Measurements from ENCODE around the gene SH3RF2.
"Not testable (repeated sequence)": the region's sequence is repeated elsewhere in the genome, so short reads cannot be mapped to it uniquely, and the experiment has no call there.

SH3RF2 gene

DNA sequence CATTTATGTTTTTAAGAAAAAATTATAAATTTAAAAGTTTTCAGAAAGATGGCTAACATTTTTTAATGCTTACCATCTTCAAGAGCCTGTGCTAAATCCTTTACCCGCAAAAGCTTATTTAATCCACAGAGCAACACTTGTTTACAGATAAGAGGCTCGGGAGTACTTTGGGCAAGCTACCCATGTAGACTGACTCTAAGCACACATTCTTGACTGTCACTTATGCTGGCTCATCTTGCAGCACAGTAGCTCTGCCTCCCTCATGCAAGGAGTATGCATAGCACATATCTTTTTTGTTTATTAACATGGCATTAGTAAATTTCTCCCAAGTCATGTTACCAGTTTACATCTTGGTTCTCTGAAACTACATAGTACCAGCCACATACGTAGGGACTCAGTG, 14.7 kb downstream of the SH3RF2 start:
- FAIRE-seq: no peak

DNA sequence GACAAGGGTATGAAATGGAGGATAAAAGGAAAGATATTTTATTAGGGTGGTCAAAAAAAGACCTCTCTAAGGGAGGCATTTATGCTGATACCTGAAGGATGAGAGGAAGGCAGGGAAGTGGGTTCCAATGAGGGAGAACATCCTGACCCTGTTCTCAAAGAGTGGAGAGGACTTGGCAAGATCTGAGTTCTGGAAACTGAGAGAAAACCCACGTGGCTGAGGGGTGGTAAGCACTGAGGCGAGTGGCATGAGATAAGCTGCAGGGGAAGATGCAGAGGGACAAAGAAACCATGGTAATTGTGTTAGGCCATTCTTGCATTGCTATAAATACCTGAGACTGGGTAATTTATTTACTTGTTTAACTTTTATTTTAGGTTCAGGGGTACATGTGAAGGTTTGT, 16.8 kb downstream of the SH3RF2 start:
- no peak for FAIRE-seq

DNA sequence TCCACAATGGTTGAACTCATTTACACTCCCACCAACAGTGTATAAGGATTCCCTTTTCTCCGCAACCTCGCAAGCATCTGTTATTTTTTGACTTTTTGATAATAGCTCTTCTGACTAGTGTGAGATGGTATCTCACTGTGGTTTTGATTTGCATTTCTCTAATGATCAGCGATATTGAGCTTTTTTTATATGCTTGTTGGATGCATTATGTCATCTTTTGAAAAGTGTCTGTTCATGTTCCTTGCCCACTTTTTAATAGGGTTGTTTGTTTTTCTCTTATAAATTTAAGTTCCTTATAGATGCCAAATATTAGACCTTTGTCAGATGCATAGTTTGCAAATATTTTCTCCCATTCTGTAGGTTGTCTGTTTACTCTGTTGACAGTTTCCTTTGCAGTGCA, 17.8 kb downstream of the SH3RF2 start:
- not testable (repeated sequence) for FAIRE-seq

DNA sequence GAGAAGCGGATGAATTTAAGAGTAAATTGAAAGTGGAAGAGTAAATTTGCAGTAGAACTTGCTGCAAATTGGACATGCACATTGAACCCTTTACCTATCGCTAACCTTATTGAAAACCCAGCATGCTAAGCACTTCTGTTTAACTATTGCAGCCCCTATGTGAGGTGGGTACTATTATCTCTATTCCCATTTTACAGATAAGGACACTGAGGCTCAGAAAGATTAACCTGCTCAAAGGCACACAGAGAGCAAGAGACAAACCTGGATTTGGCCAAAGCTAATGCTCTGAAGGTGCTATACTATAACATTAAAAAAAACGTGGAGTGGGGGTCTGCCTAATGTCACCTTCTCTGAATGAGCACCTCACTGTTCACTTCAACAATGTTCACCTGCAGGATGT, 21.0 kb downstream of the SH3RF2 start:
- FAIRE-seq: no peak

DNA sequence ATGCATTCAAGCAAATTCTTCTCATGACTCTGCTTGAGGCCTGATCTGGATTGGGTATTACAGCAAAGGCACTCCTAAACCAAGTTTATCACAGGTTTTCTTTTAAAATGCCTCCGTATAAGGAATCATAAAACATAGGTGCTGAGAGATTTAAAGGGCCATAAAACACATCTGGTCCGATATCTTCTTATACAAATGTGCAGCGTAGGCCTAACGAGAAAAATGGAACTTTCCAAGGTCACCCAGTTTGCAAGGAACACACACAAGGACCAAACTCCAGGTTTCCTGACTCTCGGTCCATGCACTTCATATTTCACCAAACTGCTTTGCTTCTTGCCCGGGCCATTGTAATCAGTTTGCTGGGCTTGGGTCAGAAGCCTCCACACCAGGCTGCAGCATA, 22.1 kb downstream of the SH3RF2 start:
- no peak for FAIRE-seq

DNA sequence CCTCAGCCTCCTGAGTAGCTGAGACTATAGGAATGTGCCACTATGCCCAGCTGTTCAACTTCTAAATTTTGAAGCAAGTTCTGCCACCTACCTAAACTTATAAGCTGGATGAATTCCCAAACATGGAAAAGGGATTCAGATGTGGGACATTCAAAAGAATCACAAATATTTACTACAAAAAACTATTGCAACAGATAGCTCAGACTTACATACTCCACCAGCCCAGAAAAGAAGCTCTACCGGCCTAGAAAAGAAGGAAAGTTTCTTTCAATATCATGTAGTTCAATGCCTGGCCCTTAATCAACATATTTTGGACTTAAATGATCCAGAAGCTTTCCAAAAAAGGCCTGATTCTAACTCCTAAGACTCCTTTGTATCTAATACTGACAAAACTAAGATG, 23.8 kb downstream of the SH3RF2 start:
- no peak for FAIRE-seq

DNA sequence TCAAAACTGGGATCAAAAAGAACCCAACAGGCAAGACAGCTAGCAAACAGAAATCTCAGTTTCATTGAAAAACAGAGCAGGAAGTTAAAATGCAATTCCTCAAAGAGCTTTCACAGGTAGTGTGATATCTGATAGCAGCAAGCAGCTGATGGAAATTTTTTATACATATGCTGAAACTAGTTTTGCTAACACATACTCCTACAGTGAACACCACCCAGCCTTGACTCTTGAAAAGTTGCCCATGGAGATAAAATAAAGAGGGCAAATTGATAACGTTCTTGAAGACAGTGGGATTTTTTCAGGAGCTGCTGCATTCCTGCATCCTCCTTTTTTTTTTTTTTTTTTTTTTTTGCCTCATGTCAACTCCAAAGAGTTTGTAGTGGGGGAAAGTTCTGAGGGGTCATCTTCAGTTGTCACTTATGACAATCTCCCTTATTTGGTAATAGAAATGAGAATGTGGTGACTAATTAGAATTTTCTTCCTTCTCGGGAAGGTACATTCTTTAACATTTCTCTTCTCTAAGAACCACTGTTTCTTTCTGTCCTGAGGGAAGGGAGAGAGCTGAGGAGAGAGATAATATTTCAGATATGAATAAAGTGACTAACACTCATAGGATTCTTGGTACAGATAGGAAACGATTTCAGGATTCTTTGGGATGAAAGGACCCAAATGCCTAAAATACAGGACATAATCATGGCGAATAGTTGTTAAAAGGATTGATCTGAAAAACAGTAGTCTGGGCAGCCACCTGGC, 24.6 kb downstream of the SH3RF2 start:
- no peak for FAIRE-seq

DNA sequence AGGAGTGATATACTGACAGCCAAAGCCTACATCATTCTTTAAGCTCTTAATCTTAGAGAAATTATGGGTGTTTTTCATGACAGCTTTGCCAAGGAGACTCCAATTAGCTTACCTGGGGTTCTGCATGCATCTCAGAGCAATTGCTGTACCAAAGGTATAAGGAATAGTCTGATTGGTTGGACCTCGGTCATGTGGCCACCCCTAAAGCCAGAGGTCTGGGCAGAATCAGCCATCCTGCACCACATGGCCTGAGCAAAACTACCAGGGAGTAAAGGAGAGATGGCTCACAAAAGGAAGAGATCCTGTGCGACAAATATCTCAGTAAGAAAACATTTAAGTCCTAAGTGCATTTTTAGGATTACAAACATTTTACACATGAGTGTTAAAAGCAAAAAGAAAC, 25.6 kb downstream of the SH3RF2 start:
- FAIRE-seq: no peak

DNA sequence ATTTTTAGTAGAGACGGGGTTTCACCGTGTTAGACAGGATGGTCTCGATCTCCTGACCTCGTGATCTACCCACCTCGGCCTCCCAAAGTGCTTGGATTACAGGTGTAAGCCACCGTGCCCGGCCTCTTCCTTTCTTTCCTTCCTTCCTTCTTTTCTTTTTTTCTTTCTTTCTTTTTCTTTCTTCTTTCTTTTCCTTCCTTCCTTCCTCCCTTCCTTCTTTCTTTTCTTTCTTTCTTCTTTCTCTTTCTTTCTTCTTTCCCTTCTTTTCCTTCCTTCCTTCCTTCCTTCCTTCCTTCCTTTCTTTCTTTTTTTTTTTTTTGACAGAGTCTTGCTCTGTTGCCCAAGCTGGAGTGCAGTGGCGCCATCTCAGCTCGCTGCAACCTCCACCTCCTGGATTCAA, 27.6 kb downstream of the SH3RF2 start:
- FAIRE-seq: not testable (repeated sequence)

DNA sequence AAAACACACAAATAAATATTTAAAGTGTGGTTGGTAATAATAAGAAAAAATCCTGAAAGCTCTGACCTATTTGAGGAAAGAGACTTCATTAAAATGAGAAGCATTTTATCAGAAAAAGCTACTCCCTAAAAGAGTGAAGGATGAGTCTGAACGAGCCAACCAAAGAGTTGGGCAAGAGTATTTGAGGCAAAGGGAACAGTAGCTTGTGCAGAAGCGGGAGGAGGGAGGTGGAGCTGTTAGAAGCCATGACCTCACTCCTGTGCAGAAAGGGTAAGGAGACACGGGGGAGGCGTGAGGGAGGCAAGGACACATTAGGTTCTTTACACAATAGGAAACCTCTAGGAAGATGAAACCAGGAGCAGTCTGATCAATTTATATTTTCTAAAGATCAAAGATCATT, 29.4 kb downstream of the SH3RF2 start:
- FAIRE-seq: no peak

DNA sequence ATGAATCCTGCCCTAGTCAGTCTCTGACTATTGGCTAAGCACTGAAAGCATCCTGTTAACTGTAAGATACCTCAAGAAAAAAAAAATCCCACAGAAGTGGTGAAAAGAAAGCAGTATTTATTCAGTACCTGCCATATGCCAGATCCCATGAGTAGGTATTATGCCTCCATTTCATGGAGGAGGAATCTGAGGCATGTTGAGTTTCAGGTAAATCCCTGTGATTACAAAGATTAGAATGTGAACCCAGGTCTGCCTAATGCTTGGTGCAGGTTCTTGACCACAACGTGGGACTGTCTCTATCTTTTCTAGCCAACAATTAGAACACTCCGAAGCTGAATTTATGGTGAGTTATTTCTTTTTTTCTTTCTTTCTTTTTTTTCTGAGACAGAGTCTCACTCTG, 30.9 kb downstream of the SH3RF2 start:
- FAIRE-seq: no peak

DNA sequence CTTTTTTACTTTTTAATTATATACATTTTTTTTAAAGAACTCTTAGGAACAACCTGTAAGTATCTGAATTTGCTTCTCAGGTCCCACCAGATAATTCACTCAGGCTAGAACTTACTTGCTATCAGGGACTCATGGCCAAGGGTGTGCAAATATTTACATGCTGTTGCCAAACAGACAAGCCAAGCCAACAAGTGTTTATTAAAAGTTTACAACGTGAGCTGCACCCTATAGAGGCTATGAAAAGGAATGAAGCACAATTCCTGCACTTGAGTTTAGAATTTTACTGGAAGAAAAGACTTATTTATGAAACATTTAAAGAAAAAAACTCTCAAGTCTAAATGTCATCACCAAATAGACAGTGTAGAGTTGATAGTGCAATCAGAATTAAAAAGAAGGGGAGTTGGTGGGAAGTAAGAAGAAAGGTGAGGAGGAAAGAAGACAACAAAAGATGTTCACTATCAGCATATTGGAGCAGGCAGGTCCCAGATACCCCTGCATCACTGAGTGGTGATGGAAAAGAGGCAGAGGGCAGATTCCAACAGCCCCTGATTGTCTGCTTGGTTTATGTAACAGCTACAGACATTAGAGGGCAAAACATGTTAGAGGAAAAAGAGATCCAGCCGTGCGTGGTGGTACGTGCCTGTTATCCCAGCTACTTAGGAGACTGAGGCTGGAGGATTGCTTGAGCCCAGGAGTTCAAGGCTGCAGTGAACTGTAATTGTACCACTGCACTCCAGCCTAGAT, 32.8 kb downstream of the SH3RF2 start:
- peak; percentile 28 for FAIRE-seq

DNA sequence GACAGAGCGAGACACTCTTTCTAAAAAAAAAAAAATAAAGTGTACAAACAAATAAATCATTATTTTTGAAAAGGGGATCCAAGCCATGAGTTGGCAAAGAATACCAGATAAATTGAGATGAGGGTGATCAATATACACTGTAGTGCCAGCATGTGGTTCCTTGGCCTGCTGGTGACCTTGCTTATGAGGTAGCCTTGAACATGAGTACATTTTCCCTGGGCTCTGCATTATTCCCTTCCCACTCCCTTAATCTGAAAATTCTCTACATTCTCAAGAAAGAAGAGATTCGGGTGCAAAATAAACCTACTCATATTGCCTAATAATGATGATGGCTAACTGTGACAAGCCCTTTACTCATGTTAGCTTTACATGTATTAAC, 33.3 kb downstream of the SH3RF2 start:
- no peak for FAIRE-seq

DNA sequence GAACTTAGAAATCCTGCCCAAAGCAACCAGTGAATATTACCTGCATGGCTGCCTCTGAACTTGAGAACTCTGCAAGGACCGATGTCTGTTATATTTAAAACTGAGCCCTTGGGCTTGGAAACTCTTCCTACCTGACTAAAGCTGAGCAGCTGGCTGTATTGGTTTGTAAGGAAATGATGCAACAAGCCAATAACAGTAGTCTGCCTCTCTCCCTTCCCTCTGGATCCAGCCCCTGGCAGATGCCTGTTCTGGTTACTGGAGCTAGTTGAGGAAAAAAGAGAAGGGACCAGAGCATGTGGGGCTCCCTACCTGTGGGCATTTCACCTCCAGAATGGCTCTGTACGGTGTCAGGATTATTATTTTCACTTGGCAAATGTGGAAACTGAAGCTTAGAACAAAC, 34.7 kb downstream of the SH3RF2 start:
- FAIRE-seq: no peak

DNA sequence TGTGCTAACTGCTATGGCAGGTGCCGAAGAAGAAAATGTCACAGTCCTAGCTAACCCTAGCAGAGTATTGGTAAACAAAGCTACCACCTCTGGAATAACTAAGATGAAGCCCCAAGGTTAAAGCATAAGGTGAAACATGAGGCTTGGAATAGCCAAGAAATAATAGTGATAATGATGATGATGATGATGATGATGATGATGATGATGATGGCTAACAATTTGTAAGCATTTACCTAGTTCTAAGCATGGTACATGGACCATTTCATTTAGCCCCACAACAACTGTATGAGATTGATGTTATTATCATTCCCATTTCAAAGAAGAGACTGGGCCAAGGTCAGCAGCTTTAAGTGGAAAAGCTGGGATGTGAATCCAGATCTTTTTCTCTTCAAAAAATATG, 35.3 kb downstream of the SH3RF2 start:
- no peak for FAIRE-seq

DNA sequence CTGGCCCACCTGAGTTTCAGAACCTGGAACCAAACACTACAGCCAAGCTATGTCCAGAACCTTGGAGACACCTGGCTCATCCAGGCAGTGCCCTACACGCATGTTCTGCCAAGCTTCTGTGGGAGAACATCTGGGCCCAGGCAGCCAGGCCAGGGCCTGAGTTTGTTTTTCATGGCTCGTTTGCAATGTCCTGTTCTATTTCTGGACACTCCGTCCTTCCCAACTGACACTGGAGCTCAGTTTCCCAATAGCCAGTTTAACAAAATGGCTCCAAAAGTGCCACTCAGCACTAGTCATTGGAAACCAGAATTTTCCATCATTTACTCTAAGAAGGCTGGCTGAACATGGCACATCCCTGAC, 38.6 kb downstream of the SH3RF2 start:
- FAIRE-seq: no peak

DNA sequence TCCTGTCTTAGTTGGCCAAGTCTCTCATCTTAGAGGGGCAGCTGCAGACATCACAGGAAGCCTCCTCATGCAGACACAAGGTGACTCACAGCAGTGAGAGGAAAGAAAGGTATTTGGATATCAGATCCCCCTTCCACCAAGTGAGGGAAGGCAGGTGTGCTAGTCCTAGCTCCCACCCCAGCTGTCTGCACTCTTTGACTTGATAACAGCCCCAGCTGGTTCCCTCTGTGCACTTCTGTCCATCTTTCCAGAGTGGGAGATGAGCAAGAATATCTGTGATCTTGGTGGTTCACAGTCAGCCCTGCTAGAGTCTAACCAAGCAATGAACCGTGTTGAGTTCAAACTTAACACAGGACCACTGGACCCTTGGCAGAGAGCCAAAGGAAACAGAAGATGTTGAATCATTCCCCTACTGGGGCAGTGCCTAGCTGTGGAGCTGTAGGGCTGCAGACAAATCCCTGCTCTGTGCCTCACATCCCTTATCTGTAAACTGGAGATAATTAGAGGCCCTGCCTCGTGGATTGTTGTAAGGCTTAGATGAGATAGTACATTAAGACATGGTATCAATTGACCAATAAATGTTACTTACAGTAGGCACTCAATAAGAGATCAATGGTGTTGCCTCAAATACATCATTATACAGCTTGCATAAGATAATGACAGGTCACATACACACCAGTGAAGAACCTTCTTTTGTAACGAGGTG, 39.1 kb downstream of the SH3RF2 start:
- FAIRE-seq: no peak

DNA sequence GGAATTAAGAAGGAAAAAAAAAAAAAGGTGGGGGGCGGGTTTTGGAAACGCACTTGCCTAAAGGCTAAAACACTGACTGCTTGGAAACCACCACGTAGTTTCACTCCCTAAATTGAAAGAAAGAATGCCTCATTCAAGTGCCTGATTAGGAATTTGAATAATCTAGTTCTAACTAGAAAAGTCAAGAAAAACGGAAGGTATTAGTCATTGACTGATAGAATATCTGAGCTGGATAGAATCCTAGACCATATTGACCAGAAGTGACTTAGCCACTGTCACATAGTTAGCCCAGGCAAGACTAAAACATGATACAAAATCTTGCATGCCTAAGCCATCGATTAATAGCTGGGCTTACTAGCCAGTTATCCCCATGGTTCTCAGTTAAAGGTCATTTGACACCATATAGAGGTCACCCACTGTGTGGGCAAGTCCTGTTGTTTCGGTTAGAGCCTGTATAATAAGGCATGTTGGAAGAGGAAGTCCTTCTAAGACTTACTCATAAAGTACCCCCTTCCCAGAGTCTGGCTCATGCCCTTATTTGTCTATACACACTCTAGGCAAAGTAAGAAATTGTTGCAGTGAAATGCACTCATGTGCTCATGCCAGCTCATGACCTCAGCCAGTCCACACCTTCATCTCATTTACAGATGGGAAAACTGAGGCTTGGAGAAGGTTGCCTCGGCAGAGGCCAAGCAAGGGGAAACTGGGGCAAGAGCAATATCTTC, 40.2 kb downstream of the SH3RF2 start:
- no peak for FAIRE-seq

DNA sequence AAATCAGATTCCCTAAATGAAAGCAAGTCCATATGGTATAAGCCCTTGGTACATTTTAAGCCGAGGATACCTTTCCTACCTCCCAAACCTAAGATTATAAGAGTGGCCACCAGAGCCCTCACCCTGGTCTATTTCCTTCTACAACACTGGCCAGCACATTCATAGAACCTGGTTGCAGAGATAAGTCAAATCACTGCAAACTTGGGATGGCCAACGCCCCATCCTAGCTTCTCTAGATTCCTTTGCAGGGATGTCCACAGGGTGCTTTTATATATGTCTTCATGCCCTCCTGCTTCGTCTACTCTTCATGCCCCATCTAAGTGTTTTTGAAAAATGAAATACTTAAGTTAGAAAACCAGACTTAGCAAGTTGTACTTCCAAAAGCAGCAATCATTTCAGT, 41.8 kb downstream of the SH3RF2 start:
- no peak for FAIRE-seq

DNA sequence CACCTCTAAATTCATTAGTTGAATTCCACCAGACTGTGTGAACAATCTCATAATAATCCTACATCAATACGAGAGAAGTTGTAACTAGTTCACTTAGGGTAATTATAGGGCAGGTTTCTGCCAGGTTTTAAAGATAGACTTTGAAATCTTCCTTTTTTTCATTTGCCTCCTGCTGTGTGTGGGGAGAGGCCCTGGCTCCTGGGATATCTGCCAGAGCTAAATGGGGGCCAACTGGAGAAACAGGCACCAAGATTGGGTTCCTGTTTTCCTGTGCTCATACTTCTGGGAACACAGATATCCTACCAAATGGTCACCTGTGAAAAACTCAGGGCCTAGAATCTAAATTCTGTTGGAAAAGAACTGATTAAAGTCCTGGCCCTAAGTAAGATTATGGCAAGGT, 42.3 kb downstream of the SH3RF2 start:
- FAIRE-seq: no peak

DNA sequence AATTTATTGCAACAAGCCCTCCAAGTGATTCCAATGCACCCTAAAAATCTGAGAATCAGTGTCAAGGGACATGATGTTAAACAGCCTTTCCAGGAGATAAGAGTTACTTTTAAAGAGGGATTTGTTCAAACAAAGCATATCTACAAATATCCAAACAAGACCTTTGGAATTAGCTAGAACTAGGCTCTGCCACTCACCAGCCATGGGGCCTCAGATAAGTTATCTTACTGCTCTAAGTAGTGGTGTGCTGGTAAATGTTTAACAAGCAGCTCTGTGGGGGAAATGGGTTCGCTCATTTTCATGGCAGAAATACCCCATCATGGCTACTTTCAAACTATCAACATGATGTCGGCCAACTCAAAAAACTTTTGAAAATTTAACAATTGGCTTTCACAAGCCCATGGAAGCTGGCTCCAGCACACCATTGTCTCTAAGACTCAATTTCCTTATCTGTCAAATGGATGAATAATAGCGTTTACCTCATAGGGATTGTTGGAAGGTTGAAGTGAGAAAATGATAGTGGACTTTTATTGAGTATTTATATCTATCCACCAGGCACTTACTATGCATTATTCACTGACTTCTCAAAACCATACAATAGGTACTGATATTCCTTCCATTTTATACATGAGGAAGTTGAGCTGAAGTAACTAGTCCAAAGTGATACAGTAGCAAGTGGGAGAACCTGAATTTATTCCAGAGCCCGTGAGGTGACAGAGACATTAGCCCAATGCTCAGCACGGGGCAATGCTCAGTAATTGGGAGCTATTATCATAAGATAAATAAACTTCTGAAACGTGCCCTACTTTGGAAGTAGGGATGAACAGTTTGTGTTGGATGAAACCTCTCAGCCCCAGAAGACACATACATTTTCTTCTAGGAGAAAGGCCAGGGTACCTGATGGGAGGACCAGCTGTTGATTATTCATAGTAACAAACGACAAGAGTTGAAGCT, 43.2 kb downstream of the SH3RF2 start:
- no peak for FAIRE-seq

DNA sequence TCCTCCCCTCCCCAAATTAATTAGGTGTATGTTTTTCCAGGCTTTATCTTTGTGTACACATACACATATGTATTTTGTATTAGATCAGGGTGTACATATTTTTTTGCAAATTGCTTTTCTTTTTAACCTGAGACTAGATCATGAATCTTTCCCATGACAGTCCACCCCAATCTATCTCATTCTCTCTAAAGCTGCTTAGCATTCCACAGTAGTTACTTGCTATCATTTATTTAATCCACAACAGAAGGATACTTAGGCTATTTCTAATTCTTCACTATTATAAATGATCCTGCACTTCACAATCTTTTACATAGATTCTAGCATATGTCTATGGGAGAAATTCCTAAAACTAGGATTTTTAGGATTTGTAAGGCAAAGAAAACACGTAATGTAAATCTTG, 43.9 kb downstream of the SH3RF2 start:
- no peak for FAIRE-seq
